NCI-H1092 (cell line): ENCODE results near the gene KRT1.

Source experiments
- DNase-seq: peaks from one replicate; lab custom pipeline; 2025; lab: John Stamatoyannopoulos, UW

Gene KRT1

DNA sequence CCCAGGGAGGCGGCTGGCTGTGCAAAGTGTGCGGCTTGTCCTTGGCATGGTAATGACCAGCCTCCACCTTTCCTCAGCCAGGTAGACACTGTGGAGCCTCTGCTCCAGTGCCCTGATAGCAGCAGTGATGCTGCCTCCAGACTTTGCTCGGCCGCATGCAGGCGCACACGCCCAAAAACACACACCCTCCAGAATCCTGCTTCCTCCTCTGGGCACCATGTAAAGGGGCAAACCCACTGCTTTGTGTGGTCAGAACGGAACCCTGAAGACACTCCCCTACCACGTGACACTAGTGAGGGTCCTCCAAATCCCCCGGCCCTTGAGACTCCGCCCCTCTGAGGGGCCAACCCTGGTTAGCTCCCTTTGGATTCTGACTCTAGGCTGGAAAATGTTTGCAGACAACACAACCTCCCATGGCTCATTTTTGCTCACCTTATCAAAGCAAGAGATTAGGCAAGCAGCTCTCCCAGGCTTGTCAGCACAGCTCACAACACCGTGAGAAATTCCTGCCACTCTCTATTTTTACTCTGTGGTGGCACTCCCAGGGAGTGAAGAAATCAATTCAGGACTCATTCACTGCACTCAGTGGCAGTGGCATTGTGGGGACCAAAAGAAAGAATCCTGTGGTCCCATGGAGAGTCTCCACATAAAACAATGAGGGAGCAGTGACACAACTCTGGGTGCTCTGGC is 18.6 kb upstream of the KRT1 start:
- no peak for DNase-seq

DNA sequence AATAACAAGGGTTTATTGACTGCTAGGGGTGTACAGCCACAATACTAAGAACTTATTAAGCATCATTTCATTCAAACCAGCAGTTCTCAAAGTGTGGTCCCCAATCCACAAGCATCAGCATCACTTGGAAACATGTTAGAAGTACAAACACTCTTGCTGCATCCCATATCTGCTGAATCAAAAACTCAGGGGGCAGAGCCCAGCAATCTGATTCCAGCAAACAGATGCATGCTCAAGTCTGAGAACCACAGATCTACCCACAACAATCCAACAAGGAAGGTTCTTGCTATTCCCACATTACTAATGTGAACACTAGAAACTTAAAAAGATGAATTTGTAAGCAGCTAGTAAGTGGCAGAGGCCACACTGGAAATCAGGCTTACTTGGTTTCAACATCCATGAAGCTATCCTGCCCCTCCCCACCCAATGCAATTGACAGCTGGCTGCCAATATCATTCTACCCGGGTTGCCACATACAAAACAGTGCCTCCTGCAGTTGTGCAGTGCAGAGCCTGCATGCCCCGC is 16.9 kb upstream of the KRT1 start:
- no peak for DNase-seq

DNA sequence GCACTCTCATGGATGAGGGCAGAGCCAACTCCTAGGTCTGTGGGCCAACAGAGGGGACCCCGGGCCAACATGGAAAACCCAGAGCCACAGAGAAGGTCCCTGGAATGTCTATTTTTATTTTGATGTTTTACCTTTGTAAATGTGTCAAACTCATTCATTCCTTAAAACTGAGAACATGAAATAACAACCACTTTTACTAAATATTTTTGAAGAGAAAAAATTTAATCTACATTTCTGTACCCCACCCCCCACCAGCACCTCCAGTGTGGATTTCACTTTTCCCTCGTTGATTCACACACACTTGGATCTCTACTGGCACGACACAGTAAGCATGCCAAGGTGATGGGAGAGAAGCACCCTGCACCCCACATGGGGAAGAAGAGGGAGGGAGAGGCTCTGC is 16.4 kb upstream of the KRT1 start:
- DNase-seq = no peak

DNA sequence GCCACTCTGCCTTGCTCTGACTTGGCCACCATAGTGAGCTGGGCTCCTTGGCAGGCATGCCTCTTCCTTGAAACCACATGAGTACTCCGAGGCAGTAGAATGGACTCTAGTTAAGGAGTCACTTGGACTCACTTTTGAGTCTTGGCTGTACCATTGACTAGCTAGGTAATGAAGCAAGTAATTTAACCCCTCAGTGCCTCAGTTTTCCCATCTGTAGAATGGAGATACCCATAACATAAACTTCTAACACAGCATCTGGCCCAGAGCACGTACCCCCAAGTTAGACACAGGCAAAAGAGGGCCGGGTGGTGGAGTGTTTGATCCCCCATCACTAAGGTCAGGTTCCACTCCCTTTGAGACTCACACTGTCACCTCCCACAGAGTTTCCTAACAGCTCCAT is 14.8 kb upstream of the KRT1 start:
- DNase-seq = no peak

DNA sequence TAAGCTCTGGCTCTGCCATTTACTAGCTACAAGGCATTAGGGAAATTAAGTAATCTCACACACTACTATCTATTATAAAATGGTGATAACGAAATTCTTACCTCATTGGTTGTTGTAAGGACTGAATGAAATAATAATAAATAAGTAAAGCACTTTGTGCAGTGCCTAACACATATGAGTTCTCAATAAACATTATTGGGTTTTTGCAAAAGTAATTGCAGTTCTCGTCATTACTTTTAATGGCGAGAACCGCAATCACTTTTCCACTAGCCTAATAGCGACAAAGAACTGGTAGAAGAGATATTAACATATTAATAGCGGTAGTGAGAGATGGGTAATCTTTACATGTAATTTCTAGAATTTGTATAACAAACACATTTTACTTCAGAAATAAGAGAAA is 13.9 kb upstream of the KRT1 start:
- no peak for DNase-seq

DNA sequence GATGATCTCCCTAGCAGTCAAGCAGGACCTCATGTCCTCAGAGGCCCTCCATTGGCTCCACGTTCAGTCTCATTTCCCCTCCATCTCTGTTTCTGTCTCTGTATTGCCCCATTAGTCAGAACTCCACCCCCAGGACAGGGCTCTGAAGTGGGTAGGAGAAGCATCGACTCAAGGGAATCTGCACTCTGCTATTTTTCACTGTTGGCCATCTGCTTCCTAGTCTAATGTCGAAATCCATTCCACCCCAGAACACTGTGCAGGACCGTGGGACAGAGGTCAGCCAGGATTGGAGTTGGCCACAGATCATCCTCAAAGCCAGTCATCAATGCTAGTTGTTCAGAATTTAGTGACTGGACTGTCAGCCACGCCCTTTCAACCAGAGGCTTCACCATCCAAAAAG is 13.1 kb upstream of the KRT1 start:
- DNase-seq = no peak

DNA sequence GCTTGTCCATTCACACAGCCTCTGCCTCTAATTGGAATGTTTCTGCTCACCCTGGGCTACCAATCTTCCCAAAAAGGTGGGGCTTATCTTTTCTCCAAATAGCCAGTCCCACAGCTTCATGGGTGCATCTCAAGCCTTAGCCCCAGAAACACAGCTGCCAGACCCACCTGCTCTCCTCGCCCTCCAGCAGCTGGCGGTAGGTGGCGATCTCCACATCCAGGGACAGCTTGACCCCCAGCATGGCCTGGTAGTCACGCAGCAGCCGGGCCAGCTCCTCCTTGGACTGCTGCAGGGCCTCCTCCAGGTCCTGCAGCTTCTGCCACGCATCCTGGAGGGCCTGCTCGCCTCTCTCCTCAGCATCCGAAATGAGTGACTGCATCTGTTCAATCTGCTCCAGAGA is 12.0 kb upstream of the KRT1 start:
- no peak for DNase-seq

DNA sequence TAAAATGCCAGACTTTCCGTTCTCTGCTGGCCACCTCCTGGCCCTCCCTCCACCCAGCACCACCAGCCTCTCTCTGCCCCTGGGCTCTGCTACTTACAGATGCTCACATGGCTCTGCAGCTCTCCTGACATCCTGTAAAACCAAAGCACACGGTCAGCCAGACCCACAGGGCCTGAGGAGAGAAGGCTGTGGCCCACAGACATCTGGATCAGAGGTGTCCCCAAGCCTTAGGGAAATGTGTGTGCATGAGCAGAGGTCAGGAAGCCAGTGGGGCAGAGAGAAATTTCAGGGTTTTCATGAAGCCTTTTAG is 11.6 kb upstream of the KRT1 start:
- no peak for DNase-seq

DNA sequence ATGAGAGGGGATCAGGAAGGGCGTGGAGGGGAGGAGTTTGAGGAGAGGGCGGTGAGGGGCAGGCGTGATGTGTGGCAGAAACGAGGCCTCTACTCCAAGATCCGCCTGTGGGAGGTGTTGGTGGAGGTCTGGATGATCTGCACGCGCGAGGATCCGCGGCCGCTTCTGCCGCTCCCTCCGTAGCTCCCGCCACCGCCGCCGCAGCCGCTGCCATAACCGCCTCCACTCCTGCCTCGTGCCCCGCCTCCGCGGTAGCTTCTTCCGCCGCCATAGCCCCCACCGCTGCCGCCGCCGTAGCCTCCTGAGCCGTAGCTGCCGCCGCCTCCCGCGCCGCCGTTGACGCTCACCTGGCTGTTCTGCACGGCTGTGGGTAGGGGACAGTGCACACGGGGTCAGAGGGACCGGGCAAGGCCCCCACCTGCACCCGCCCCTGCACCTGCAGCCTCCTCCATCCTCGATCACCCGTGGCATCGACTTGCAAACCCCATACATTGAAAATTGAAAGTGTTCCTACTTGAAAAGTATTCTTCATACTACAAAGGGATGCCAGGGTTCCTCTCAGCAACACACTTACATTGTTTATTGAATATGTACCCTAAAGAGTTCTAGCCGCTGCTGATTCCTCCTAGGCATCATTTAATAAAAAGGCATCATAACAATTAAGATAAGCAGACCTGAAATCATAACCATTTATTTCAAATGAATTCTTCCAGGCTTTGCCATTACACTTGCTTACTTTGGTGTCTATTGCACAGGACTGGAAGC is 11.1 kb upstream of the KRT1 start:
- peak; percentile 3 for DNase-seq

DNA sequence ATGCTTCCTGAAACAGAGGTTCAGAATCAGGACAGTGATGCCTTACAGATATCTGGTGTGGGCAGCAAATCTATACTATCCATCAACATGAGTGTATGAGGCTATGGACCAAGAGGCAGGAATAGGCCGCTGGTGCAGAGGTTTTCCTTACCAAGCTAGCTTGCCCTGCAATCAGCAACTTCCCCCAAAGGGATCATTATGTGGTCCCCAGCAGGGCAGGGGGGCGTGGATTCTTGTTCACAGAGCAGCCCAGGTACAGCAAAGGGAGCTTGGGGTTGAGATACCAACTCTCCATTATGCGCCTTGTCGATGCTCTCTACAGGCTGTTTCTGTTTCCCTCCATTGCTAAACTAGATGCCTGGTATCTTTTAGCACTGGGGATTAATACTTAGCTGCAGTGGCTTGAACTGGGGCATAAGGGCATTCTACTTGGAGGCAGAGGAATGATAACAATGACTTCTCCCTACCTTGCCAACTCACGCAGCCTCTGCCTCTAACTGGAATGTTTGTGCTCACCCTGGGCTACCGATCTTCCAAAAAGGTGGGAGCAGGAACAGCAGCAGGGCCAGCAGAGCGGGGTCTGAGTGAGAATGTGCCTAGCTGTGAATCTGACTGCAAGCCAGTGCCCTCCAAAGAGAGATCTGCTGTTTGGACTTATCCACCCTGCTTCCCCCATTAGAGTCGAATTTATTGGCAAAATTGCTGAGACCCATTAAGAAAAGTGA is 10.3 kb upstream of the KRT1 start:
- DNase-seq = no peak

DNA sequence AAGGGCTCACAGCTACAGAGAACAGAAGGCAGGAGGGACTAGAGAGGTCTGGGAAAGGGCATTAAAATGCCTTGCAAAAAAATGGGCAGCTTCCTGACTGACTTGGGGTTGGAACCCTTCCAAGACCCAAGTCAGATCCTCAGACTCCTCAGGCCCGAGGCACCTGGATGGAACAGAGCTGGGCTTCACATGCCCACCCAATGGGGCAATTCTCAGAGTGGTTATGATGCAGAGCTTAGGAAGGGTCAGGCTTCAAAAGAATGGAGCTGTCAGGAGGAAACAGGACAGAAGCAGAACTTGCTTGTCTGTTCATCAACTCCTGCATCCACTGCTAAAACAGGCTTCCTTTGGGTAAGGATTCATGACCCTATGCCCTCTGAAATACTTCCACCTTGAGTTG is 9.7 kb upstream of the KRT1 start:
- no peak for DNase-seq

DNA sequence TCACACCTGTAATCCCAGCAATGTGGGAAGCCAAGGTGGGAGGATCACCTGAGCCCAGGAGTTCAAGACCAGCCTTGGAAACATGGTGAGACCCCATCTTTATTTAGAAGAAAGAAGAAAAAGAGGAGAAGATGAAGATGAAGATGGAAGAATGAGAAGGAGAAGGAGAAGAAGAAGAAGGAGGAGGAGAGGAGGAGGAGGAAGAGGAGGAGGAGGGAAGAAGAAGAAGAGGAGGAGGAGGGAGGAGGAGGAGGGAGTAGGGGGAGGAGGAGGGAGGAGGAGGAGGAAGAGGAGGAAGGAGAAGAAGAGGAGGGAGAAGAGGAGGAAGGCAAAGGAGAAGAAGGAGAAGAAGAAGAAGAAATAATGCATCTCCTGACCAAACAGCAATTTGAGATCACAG is 9.0 kb upstream of the KRT1 start:
- no peak for DNase-seq

DNA sequence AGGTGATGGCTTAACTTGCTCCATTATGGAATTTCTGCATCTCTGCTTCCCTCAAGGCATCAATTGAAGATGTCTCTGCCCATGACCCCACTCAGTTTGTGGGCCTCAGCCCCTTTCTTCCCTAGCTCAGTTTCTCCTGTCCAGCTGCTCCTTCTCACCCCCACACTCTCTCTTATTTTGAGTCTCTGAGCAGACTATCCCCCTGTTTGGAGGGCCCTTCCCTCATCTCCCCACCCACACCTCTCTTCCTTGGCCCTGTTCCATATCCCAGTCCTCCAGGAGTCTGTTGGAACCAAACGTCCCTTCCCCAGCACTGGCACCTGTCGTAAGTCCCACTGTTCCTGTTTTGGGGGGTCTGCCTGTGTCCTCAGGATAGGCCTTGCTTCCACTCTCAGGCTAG is 8.3 kb upstream of the KRT1 start:
- DNase-seq = no peak

DNA sequence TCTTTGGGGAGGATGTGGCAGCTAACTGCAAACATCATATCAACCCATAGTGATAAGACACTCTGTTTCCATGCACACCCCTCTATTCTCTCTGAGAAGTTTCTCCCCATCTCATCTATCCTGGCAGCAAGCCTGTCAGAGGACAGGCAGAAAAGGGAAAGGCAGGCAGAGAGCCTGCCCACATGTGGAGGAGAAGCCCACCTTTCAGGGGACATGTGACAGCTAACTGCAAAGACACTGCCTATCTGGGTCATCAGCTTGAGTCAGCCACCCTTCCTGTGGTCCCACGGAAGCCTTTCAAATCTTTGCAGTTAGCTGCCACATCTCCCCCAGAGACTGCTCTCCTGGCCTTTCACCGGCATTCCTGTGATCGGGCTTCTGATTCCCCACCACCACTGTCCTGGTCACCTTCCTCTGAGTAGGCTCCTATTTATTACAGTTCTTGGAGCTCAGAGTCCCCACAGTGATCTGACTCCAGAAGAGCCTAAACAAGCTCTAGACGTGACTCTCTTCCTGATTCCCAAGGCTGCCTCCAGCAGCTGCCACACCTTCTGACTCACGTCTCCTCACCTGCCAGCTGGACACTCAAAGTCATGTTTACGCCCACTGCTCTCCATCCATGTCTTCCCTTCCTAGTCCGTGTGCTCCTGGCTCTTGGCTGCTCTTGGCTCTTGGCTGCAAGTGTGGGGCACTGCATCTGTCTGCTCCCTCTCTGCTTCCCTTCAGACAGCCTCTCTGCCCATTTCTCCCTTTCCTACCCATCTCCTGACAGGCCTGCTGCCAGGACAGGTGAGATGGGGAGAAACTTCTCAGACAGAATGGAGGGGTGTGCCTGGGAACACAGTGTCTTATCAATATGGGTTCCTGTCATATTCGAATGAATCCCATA is 7.5 kb upstream of the KRT1 start:
- no peak for DNase-seq

DNA sequence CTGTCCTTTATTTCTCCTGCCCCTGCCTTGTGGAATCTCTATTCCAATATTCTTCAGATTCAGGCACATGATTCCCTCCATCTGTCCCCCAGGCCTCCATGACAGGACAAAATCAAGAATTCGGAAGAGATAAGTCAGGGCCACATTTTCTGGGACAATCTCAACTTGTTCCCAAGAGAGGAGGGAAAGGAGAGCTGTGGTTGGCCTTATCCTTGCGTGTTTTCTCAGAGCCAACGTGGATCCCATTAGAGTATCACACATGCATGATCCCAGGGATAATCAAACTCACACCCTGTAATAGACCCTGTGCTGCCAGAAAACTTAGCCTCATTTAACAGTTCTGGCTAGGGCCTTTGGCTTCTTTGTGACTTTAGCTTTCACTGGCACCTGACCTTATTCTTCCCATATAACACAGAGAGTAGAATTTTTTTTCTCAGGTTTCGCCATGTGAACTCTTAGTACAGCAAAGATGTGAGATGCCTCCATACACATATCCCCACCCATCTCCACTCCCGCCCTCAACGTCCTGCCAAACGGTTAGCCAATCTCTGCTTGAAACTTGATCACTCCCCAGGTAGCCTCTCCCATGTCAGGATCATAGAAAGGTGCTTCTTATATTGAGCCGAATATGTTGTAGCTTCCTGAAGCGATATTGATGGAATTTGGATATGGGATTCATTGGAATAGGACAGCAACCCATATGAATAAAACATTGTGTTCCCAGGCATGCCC is 6.7 kb upstream of the KRT1 start:
- DNase-seq = no peak

DNA sequence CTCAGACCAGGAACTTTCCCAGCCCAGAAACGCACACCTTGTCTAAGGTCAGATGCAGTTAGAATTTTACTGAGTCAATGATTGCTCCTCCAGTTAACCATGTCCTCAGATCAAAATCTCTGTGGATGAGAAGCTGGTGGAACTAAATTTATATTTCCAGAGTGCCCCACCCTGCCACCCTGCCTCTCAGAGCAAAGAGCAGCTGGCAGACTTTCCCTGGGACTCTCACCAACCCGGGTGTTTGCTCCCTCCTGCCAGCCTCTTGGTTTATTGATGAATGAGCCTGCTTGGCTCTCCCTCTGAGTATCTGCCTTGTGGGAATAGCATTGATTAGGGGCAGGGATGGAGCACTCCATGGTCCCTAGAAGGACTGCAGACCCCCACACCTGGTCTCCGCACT is 5.9 kb upstream of the KRT1 start:
- no peak for DNase-seq

DNA sequence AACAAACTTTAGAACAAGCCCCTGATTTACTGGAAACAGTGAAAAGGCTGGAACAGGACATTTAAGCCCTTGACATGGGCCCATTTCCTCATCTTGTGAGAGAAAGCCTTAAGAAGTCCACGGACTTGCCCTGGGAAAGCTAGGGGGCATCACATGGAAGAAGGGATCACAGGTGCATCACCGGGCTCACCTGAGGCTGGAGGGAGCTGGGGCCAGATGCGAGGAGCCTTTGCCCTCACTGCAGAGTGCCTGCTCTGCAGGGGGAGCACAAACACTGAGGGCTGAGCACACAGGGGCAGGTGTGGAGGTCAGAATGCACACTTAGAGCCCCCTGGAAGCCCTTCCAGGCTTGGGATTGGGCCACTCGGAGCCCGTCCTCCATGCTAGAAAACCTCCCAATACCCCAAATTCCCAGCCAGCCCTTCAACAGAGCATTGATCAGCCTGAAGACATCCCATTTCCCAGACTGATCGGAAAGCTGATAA is 5.2 kb upstream of the KRT1 start:
- no peak for DNase-seq

DNA sequence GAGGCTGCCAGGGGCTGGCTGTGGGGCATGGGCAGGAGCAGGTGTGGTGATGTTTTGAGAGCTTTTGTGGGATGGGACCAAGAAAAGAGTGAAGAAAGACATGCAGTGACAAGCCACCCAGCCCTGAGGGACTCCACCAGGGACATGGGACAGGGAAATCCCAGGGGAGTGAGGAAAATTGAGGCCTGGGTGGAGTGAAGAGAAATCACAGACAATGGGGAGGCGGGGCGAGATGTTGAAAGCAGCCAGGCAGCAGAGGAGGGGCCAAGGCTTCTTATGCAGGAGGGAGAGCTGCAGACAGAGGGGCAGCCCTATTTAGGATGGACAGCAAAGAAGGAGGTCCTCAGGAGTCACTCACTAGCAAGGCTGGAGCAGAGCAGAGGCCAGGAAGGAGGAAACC is 4.2 kb upstream of the KRT1 start:
- no peak for DNase-seq

DNA sequence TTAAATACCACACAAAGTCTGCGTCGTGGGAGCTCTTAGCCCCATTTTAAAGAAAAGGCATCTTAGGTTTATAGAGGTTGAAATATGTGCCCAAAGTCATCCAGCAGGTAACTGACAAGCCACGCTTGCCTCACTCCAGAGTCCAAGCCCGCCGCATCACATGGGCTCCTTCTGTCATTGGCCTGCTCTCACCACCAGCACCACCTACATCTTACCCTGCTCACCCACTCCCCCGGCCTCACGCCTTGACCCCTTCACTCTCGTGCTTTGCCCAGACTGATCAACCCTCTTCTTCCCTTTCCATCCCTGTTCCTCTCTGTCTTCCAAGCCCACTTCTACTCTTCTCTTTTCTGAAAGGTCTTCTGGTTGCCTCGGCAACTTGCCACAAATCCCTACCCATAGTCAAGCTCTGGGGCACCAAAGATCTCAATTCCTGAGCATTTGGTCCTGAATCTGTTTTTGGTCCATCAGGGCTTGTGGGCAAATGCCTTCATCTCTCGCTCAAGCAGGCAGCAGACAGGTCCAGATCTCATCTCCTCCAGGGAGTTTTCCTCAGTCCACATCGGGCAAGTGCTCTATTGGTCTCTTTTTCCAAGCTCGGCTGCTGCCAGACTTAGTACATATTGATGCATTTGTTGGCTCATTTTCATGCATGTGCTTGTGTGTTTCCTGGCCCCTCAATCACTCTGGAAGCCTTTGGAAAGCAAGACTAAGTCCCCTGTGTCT is 3.5 kb upstream of the KRT1 start:
- DNase-seq = no peak

DNA sequence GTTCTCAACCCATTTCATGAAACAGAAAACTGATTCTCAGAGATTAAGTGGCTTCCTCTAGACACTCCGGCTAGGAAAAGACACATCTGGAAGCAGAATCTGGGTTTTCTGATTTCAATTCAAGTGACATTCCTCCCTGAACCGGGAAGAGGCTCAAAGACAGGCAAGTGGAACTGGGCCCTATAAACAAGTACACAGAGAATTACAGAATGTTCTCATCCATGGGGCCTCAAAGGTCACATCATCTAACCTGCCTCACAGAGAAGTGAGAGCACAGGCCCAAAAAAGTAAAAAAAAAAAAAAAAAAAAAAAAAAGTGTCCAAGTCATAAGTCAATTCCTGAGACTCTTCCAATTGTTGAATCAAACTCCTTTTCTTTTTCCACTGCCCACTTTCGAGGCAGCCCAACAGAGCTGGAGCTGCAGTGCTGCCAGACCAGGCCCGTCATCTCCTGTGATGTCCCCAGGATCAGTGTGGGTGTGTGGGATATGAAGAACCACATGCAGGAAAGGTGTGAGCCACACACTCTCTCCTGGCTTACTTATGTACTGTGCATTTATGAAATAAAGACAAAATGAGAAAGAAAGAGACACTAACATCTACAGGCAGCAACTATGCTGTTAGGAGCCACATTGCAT is 2.8 kb upstream of the KRT1 start:
- DNase-seq = no peak
